ENCODE data around the gene C19orf47. TPM values are rescaled to one million over a fixed set of nuclear protein-coding genes. Genes with fewer than 3 reads are reported as not detected.

The C19orf47 gene
- total and polyA plus RNA-seq, 2 donors (not counting 3 experiments of a cell fraction or from before 2014, with no cell fraction given) = 16.4 to 27.0 TPM

GRCh38 chr19:40397568-40397906 is 49.3 kb upstream of the C19orf47 start:
- Histone ChIP-seq H2AFZ (ENCODE audit: low read depth, low read length) (no peak overlapping the region), H3K9me3 (replicated peaks; ENCODE audit: control insufficient read depth, insufficient read depth, low read length) (no peaks in the 10 kb centered on the region), H3K4me3 (replicated peaks in 1 of 3; ENCODE audit: insufficient read depth in 1 of 3, low read depth in 1 of 3, low read length in 3 of 3) (no peak overlapping the region), H3K27me3 (ENCODE audit: control insufficient read depth in 2 of 2, insufficient read depth in 2 of 2, low read length in 2 of 2) (no peaks in the 10 kb centered on the region), H3K79me2 (ENCODE audit: control insufficient read depth, insufficient read depth, low read length) (no peaks in the 10 kb centered on the region), H3K4me2 (ENCODE audit: insufficient read depth, low read length) (no peak overlapping the region), H3K36me3 (ENCODE audit: control insufficient read depth in 2 of 2, extremely low read depth in 1 of 2, insufficient read depth in 2 of 2, low read length in 2 of 2) (no peaks in the 10 kb centered on the region), H4K20me1 (replicated peaks; ENCODE audit: control insufficient read depth, extremely low read depth, insufficient read depth, low read length) (no peaks in the 10 kb centered on the region), H3K9me1 (replicated peaks; ENCODE audit: control insufficient read depth, extremely low read depth, insufficient read depth, low read length) (no peaks in the 10 kb centered on the region), H3K4me1 (ENCODE audit: control insufficient read depth, extremely low read depth, insufficient read depth, low read length) (no peaks in the 10 kb centered on the region), H3K9ac (replicated peaks; ENCODE audit: extremely low read depth, insufficient read depth, low read length) (no peak overlapping the region), H3K27ac (ENCODE audit: insufficient read depth, low read depth, low read length) (no peak overlapping the region)
- BruUV-seq (replicated peaks) = no TSS peak
- DNase-seq (ENCODE audit: low read depth, low spot score) (no peak), FAIRE-seq (no peak)
- dilution Hi-C loops (cut with MboI; ENCODE audit: extremely low pct_ligation_motif_present, low sequenced_read_pairs) (no loop called here), intact Hi-C loops (cut with micrococcal nuclease) (no loop called here)
- ChIA-PET POLR2A (no interaction called here), CTCF (interaction anchor here (1.2 kb wide), 1 partner anchor 23 kb away, joined by 3 read pairs; no protein-coding TSS in a partner anchor)
- TF ChIP-seq POLR2AphosphoS5 (IDR thresholded peaks at IDR 0.05; ENCODE audit: insufficient read depth, low read depth, low read length) = no peak
- TF ChIP-seq MAX (IDR thresholded peaks at IDR 0.05; ENCODE audit: insufficient read depth, insufficient read length) = no peak
- TF ChIP-seq MYC (IDR thresholded peaks at IDR 0.05; ENCODE audit: low read depth, low read length) = no peak
- TF ChIP-seq EZH2 (IDR thresholded peaks at IDR 0.05; ENCODE audit: borderline replicate concordance, low read depth, low read length, severe bottlenecking) = no peak
- no peak for TF ChIP-seq JUN (IDR thresholded peaks at IDR 0.05; ENCODE audit: borderline replicate concordance, insufficient read depth, insufficient read length, low read depth)
- no peak for TF ChIP-seq CTCF (IDR thresholded peaks at IDR 0.05; ENCODE audit: extremely low read depth in 1 of 2, insufficient read depth in 1 of 2, low read depth in 1 of 2, low read length in 2 of 2)
- no peak for TF ChIP-seq FOS (IDR thresholded peaks at IDR 0.05; ENCODE audit: borderline replicate concordance, insufficient read depth, low read length)
- TF ChIP-seq GATA2 (IDR thresholded peaks at IDR 0.05; ENCODE audit: insufficient read depth, insufficient read length, low read depth, low read length) = no peak
- TF ChIP-seq POLR2A (IDR thresholded peaks at IDR 0.05; ENCODE audit: low read depth, low read length) = no peak

Measured in endothelial cell of umbilical vein (primary cell).